ENCODE data around the gene CHRNA7.

DNA sequence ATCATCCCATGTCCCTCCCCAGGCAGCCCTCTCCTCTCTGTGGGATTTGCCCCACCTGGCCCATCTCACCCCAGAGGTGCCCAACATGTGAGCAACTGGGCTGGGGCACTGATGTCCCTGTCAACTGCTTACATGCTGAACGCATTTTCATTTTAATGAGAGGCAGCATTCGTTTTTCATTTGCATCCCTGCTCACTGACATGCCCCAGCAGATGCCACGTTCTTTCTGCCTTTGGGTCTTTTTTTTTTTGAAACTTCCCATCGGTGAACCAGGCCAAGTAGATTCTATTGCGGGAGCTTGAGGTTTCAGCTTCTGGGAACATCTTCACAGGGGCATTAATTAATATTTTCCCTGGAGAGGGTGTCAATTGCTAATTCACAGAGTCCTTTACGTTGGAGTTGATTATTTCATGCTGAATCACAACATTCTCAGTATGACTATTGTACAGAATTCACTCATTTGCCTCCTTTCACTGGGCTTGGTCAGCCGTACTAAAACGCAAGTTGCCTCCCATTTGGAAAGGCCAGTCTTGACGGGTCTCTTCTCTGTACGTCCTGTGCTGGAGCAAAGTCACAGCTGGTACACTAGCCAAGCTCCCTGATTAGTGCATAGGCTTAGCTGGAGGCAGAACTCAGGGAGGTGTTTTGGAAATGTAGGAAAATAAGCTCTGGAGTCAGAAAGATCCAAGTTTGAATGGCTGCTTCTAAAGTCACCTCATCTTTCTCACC lies 69.8 kb downstream of the CHRNA7 start:
- TF ChIP-seq, protein P1, sequence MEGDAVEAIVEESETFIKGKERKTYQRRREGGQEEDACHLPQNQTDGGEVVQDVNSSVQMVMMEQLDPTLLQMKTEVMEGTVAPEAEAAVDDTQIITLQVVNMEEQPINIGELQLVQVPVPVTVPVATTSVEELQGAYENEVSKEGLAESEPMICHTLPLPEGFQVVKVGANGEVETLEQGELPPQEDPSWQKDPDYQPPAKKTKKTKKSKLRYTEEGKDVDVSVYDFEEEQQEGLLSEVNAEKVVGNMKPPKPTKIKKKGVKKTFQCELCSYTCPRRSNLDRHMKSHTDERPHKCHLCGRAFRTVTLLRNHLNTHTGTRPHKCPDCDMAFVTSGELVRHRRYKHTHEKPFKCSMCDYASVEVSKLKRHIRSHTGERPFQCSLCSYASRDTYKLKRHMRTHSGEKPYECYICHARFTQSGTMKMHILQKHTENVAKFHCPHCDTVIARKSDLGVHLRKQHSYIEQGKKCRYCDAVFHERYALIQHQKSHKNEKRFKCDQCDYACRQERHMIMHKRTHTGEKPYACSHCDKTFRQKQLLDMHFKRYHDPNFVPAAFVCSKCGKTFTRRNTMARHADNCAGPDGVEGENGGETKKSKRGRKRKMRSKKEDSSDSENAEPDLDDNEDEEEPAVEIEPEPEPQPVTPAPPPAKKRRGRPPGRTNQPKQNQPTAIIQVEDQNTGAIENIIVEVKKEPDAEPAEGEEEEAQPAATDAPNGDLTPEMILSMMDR (IDR thresholded peaks at IDR 0.05): no peak
- TF ChIP-seq POLR2A (IDR thresholded peaks at IDR 0.05): no peak

Measured in breast epithelium (tissue), 3 donors.